H1 (cell line): ENCODE measurements around the gene IMP3. TPM values are rescaled to one million over a fixed set of nuclear protein-coding genes. Genes with fewer than 3 reads are reported as not detected.

Experiments
- ATF2 ChIP-seq: IDR thresholded peaks from 2 replicates; pipeline ENCODE4 v1.6.1; 2012; ENCODE audit warnings: low read length, inconsistent platforms
- GABPA ChIP-seq: IDR thresholded peaks from 2 replicates; pipeline ENCODE4 v1.6.1; 2011; ENCODE audit warnings: mild to moderate bottlenecking, low read length, moderate library complexity, borderline replicate concordance; ENCODE audit not compliant: insufficient read depth
- polyA plus RNA-seq, 7 experiments: library from polyadenylated mRNA; depleted of rRNA in 3 of 7; stranded (reverse) in 5 of 7; unstranded in 2 of 7; fragments of >200 nt in 5 of 7; fragments of 200-250 nt in 2 of 7; gene quantifications; 1 replicate in 5 of 7; 2 replicates in 1 of 7; 4 replicates in 1 of 7; pipeline versions ENCODE4 v1.2.1 to v1.2.3, GENCODE V29; 2011 to 2013; ENCODE audit warnings: missing spikeins in 2 of 7, mixed read lengths in 2 of 7
- total RNA-seq: library from RNA; stranded (reverse); fragmentation: NEBNext Ultra II Directional; extraction: Animal tissue kit (Norgen Biotek cat#: 25700); gene quantifications from 2 replicates; pipeline ENCODE4 v1.2.1, GENCODE V29; 2021

IMP3 gene
- total and polyA plus RNA-seq, 2 of the 8 experiments (the other 6 are each of a cell fraction or from before 2014, with no cell fraction given) = 114 to 273 TPM

GRCh38 chr15:75672646-75673425 lies 32.8 kb upstream of the IMP3 start (continued):
- no peak for TF ChIP-seq ATF2
- no peak for TF ChIP-seq GABPA
